VCaP (cell line): ENCODE results near the gene TP53BP2.
"Not testable (repeated sequence)": the region's sequence is repeated elsewhere in the genome, so short reads cannot be mapped to it uniquely, and the experiment has no call there.

Experiments
- H3K27ac ChIP-seq: fragments of 450-650 bp; 2 replicates; pipeline ENCODE4 v1.5.1; 2017
- TF ChIP-seq, protein P1 (sequence below): fragments of 450-650 bp; conservative IDR thresholded peaks from 2 replicates; pipeline ENCODE4 v1.5.1; 2017; ENCODE audit warnings: mild to moderate bottlenecking, moderate library complexity

TP53BP2 gene, protein sequence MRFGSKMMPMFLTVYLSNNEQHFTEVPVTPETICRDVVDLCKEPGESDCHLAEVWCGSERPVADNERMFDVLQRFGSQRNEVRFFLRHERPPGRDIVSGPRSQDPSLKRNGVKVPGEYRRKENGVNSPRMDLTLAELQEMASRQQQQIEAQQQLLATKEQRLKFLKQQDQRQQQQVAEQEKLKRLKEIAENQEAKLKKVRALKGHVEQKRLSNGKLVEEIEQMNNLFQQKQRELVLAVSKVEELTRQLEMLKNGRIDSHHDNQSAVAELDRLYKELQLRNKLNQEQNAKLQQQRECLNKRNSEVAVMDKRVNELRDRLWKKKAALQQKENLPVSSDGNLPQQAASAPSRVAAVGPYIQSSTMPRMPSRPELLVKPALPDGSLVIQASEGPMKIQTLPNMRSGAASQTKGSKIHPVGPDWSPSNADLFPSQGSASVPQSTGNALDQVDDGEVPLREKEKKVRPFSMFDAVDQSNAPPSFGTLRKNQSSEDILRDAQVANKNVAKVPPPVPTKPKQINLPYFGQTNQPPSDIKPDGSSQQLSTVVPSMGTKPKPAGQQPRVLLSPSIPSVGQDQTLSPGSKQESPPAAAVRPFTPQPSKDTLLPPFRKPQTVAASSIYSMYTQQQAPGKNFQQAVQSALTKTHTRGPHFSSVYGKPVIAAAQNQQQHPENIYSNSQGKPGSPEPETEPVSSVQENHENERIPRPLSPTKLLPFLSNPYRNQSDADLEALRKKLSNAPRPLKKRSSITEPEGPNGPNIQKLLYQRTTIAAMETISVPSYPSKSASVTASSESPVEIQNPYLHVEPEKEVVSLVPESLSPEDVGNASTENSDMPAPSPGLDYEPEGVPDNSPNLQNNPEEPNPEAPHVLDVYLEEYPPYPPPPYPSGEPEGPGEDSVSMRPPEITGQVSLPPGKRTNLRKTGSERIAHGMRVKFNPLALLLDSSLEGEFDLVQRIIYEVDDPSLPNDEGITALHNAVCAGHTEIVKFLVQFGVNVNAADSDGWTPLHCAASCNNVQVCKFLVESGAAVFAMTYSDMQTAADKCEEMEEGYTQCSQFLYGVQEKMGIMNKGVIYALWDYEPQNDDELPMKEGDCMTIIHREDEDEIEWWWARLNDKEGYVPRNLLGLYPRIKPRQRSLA

DNA sequence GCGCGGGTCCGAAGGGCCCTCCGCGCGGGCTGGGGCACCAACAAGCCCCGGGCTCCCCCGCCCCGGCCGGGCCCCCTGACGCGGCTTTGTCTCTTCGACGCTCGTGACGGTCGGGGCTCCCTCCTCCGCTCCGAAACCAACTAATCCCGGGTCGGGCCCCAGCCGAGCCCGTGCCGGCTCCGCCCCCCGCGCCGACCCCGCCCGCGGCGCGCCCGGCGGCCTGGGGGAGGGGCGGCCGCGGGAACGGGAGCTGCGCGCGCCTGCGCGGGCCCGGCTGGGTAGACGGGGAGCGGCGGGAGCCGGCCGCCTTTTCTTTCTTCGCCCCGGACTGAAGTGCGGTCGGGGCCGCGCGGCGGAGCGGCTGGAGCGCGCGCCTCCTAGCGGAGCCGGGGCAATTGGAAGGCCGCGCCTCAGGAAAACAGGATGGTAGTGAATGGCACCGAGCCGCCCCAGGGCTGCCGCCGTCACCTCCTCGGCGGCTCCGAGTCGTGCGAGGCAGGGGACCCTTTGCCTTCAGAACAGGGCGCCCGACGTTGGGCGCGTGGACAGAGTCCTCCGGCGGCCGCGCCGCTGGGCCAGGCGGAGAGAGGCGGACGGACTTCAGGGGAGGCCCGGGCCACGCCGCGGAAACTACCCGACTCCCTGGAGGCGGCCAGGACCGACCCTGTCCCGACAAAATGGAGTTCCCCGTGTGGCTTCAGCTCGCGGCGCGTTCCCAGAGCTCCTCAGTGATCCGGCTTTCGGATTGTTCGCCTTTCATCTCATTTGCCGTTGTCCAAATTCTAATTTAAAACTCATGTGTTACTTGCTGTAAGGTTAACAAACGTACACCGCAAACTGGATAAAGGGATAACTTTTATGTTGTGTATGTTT, at the start of gene TP53BP2:
TP53BP2 (minus strand) TSS at position 138 of the 873 bp plus-strand sequence. CDS start 267 bp downstream, outside the sequence.
- TF ChIP-seq, protein P1, sequence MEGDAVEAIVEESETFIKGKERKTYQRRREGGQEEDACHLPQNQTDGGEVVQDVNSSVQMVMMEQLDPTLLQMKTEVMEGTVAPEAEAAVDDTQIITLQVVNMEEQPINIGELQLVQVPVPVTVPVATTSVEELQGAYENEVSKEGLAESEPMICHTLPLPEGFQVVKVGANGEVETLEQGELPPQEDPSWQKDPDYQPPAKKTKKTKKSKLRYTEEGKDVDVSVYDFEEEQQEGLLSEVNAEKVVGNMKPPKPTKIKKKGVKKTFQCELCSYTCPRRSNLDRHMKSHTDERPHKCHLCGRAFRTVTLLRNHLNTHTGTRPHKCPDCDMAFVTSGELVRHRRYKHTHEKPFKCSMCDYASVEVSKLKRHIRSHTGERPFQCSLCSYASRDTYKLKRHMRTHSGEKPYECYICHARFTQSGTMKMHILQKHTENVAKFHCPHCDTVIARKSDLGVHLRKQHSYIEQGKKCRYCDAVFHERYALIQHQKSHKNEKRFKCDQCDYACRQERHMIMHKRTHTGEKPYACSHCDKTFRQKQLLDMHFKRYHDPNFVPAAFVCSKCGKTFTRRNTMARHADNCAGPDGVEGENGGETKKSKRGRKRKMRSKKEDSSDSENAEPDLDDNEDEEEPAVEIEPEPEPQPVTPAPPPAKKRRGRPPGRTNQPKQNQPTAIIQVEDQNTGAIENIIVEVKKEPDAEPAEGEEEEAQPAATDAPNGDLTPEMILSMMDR = peak; percentile 86
- H3K27ac ChIP-seq = peak within 1 kb of the TSS; percentile 97

DNA sequence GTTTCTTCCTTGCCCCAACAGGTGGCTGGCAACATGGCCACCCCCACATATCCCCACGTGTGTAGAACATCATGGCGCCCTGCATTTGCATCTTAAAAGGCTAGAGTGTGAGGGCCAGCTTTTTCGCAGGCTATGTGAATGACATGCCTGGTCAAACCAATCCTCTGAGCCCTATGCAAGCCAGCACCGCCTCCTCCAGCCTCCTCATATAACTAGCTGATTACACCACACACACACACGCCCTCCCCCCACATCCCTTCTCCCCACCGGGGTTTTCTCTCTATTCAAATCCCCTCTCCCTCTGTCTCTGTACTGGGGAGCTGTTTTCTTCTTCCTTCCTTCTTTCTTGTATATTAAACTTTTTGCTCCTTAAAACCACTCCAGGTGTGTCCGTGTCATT, 44.7 kb upstream of the TP53BP2 start:
- H3K27ac ChIP-seq = not testable (repeated sequence)

DNA sequence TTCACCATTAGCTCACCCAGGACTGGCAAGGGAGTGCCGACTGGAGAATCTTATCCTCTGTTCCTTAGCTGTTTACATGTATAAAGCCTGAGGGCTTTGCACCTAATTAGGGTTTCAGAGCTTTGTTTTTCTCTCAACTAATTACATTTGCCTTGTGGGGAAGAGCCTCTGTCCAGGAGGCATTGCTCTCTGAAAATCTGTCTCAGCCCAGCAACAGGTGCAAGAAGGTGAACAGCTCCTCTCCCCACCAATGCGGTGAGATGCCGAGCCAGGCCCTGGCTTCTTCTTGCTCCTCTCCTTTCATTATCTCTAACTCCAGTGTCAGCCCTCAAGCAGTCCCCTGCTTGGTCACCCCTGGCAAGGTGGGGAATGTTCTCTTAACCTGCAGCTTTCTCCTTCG, 43.6 kb upstream of the TP53BP2 start:
- not testable (repeated sequence) for H3K27ac ChIP-seq

DNA sequence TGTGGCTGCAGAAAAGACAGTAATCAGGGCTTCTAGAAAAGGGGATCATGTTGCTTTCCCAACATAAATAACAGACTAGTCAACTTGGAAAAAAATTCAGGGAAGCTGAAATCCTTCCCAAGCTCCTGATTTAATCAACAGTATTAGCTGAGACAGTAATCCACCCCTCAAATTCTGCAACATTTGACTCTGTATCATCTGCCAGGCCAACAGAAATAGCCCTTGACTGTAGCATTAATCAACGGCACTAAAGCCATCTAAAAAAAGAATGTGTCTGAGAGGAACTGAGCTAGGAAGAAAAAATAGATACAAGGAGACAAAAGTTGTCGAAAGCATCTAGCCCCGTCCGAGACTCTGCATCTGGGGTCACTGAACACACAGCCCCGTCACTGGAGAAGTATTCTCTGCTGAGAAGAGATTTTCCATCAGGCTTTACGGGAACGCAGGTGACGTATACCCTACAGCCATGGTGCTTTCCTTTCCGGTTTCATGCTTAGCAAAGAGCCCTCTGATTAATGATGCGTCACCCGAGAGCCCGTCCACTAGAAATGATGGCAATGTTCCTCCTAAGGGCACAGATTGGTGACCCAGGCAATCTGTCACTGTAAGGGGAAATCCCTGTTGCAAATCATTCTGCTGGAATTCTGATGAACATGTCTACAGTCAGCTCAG, 42.1 kb upstream of the TP53BP2 start:
- TF ChIP-seq, protein P1 = no peak
- H3K27ac ChIP-seq = no peak overlapping the region

DNA sequence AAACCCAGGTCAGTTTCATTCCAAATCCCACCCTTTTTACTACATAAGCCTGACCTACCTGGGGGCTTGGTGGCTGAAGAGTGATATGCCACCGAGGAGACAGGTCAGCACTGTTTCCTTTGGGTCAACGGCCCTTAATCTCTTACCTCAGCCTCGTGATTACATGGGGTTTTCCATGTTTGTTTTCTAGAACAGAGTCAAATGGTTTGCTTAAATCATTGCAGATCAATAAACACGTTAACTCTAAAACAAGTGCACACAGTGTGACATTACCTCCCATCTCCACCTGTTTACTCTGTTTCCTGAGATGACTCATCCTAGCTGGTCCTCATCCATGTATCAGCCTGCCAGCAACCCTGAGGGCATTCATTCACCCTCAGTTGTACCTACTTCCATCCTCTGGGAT, 40.8 kb upstream of the TP53BP2 start:
- TF ChIP-seq, protein P1 = no peak
- H3K27ac ChIP-seq = no peak overlapping the region

DNA sequence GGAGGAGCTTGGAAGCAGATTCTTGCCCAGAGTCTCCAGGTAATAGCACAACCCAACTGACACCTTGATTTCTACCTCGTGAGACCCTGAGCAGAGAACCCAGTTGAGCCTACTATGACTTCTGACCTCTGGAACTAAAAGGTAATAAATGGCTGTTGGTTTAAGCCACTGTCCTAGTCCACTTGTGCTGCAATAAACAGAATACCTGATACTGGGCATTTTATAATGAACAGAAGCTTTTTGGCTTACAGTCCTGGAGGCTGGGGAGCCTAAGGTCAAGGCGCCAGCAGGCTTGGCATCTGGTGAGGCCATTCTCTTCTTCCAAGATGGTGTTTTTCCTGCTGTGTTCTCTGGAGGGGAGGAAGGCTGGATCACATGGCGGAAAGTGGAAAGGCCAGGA, 39.9 kb upstream of the TP53BP2 start:
- H3K27ac ChIP-seq = no peak overlapping the region
- TF ChIP-seq, protein P1 = no peak

DNA sequence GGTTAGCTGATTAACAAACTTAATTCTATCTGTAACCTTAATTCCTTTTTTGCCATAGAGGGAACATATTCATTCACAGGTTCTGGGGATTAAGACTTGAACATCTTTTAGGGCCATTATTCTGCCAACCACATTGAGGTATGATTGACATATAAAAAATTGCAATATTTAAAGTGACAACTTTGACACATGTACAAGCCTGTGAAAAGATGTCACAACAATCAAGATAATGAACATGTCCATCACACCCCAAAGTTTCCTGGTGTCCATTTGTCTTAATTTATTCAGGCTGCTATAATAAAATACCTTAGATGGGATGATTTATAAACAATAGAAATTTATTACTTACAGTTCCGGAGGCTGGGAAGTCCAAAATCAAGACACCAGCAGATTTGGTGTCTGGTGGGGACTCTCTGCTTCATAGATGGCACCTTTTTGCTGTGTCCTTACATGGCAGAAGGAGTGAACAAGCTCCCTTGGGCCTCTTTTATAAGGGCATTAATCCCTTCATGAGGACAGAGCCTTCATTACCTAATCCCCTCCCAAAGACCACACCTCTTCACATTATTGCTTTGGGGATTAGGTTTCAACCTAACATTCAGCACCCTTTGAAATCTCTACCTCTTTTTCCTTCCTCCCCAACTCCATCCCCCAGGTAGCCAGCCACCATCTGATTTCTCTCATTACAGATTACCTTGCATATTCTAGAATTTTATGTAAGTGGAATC, 33.0 kb upstream of the TP53BP2 start:
- H3K27ac ChIP-seq = no peak overlapping the region
- TF ChIP-seq, protein P1 = no peak
